A549 (cell line): Measurements from ENCODE around the gene SCO2. TPM values are rescaled to one million over a fixed set of nuclear protein-coding genes. Genes with fewer than 3 reads are reported as not detected.

Source experiments
- ATAC-seq, 2 experiments: fragments of 200-7000 bp in 1 of 2; fragments of >200 bp in 1 of 2; cut with Nextera tagmentation in 1 of 2; cut with Tn5 transposase in 1 of 2; 3 replicates each; pipeline versions ENCODE4 v1.8.0 to v1.9.1; 2018 to 2020; ENCODE audit warnings: mild to moderate bottlenecking in 1 of 2, moderate library complexity in 1 of 2
- CTCF ChIA-PET: fragments of 300-600 bp; sonication (Branson Sonifier 250); formaldehyde crosslinking; extraction: SDS; loops from one replicate; lab custom pipeline; 2021; ENCODE audit warnings: antibody characterized with exemption, inconsistent platforms; lab: Yijun Ruan, JAX
- POLR2A ChIA-PET: fragments of 350-600 bp; formaldehyde crosslinking; extraction: SDS; loops from one replicate; lab custom pipeline; 2021; ENCODE audit warnings: antibody characterized with exemption, inconsistent platforms; lab: Yijun Ruan, JAX
- DNase-seq, 2 experiments: peaks; one replicate each; pipeline versions ENCODE4 v3.0.0 to v3.0.0-alpha.2; 2011 to 2016; ENCODE audit warnings: low read depth in 1 of 2, low spot score in 1 of 2
- FAIRE-seq: peaks from 2 replicates; lab custom pipeline; 2011; peaks lifted over from hg19 to GRCh38; lab: Jason Lieb, UNC
- H3K27ac ChIP-seq, 2 experiments: fragments of >200 bp; sonication (Bioruptor Twin); formaldehyde crosslinking; 3 replicates each; pipeline ENCODE4 v1.5.1; 2016 to 2017
- H3K4me1 ChIP-seq: fragments of >200 bp; sonication (Bioruptor Twin); formaldehyde crosslinking; 3 replicates; pipeline ENCODE4 v1.6.1; 2016
- H3K4me2 ChIP-seq: fragments of >200 bp; sonication (Bioruptor Twin); formaldehyde crosslinking; 3 replicates; pipeline ENCODE4 v1.6.1; 2016
- H3K4me3 ChIP-seq: fragments of >200 bp; sonication (Bioruptor Twin); formaldehyde crosslinking; 3 replicates; pipeline ENCODE4 v1.5.1; 2016
- H3K9me3 ChIP-seq: fragments of >200 bp; sonication (Bioruptor Twin); formaldehyde crosslinking; 3 replicates; pipeline ENCODE4 v1.6.1; 2016
- BCL3 ChIP-seq: fragments of >200 bp; sonication (Bioruptor Twin); formaldehyde crosslinking; IDR thresholded peaks from 3 replicates; pipeline ENCODE4 v1.6.1; 2016
- CBX2 ChIP-seq: fragments of 200-600 bp; sonication (generic); IDR thresholded peaks from 2 replicates; pipeline ENCODE4 v1.6.1; 2016; ENCODE audit warnings: low read depth, mild to moderate bottlenecking, borderline replicate concordance
- CTCF ChIP-seq: fragments of >200 bp; sonication (Bioruptor Twin); formaldehyde crosslinking; IDR thresholded peaks from 3 replicates; pipeline ENCODE4 v1.5.1; 2016
- ELK1 ChIP-seq: fragments of 150-350 bp; IDR thresholded peaks from 2 replicates; pipeline ENCODE4 v1.6.1; 2014; ENCODE audit warnings: low read depth, mild to moderate bottlenecking, low read length
- FOSB ChIP-seq: fragments of 250-450 bp; sonication (Bioruptor Pico); IDR thresholded peaks from 2 replicates; pipeline ENCODE4 v1.5.0; 2020; ENCODE audit warnings: mild to moderate bottlenecking, moderate library complexity
- FOSL2 ChIP-seq, 2 experiments: fragments of 450-650 bp in 1 of 2; fragments of >200 bp in 1 of 2; sonication (Bioruptor Twin) in 1 of 2; formaldehyde crosslinking; IDR thresholded peaks; 2 replicates each; pipeline versions ENCODE4 v1.5.0 to v1.6.1; 2016 to 2020; ENCODE audit warnings: mild to moderate bottlenecking in 1 of 2, moderate library complexity in 1 of 2
- FOXS1 ChIP-seq: fragments of 250-450 bp; sonication (Bioruptor Pico); IDR thresholded peaks from 2 replicates; pipeline ENCODE4 v1.5.0; 2020; ENCODE audit warnings: mild to moderate bottlenecking, moderate library complexity
- GATA3 ChIP-seq: IDR thresholded peaks from 2 replicates; pipeline ENCODE4 v1.6.1; 2012; ENCODE audit warnings: borderline replicate concordance
- HMGXB4 ChIP-seq: fragments of 250-450 bp; sonication (Bioruptor Pico); IDR thresholded peaks from 2 replicates; pipeline ENCODE4 v1.5.0; 2021; ENCODE audit warnings: mild to moderate bottlenecking, moderate library complexity, borderline replicate concordance
- HOXA7 ChIP-seq: fragments of 250-450 bp; sonication (Bioruptor Pico); IDR thresholded peaks from 2 replicates; pipeline ENCODE4 v1.5.0; 2020; ENCODE audit warnings: mild to moderate bottlenecking, moderate library complexity
- HOXB13 ChIP-seq: fragments of 250-450 bp; sonication (Bioruptor Pico); IDR thresholded peaks from 2 replicates; pipeline ENCODE4 v1.5.0; 2020; ENCODE audit warnings: low read depth, mild to moderate bottlenecking, moderate library complexity
- POLR2AphosphoS2 ChIP-seq: conservative IDR thresholded peaks from 2 replicates; pipeline ENCODE4 v1.6.1; 2012; ENCODE audit warnings: low read length, improper control_type of control experiment, inconsistent platforms
- RARB ChIP-seq: fragments of 250-450 bp; sonication (Bioruptor Pico); IDR thresholded peaks from 2 replicates; pipeline ENCODE4 v1.8.0; 2021; ENCODE audit warnings: mild to moderate bottlenecking, moderate library complexity
- REST ChIP-seq: fragments of 200-600 bp; sonication (generic); IDR thresholded peaks from 2 replicates; pipeline ENCODE4 v1.6.1; 2016; ENCODE audit warnings: antibody characterized with exemption, mild to moderate bottlenecking, moderate library complexity
- WGBS: methylation state at CpG from one replicate; pipeline ENCODE4 v1.1.6; 2017; ENCODE audit errors: missing lambda C conversion rate; 5-methylcytosine and 5-hydroxymethylcytosine counted together
- polyA plus RNA-seq, 4 experiments: library from polyadenylated mRNA; depleted of rRNA in 3 of 4; stranded (reverse); fragments of >200 nt; fragmentation: RNase III in 1 of 4; extraction: RNeasy Plus Mini Kit Qiagen cat#74134 plus additional on column Dnase treatment in 1 of 4; gene quantifications; 2 replicates in 3 of 4; 3 replicates in 1 of 4; pipeline ENCODE4 v1.2.3, GENCODE V29; 2011 to 2017

Gene SCO2
- polyA plus RNA-seq, 2 of the 4 experiments (the other 2 are of a cell fraction), result 0.37 to 1.7 TPM

GRCh38 chr22:50502628-50503474 lies 22.5 kb downstream of the SCO2 start (continued):
- TF ChIP-seq REST, result no peak

GRCh38 chr22:50502096-50502495 lies 23.3 kb downstream of the SCO2 start:
- Histone ChIP-seq H3K27ac (no peak overlapping the region), H3K9me3 (no peaks in the 10 kb centered on the region), H3K4me3 (no peak overlapping the region), H3K4me2 (no peak overlapping the region), H3K4me1 (peaks cover 11% of the 10 kb centered on the region; the same call in 1 of the 3 replicates)
- TF ChIP-seq FOSB (CRISPR knock-in tag) (no peak), ELK1 (no peak), RARB (CRISPR knock-in tag) (no peak), CTCF (no peak), HMGXB4 (CRISPR knock-in tag) (no peak), FOXS1 (CRISPR knock-in tag) (no peak), CBX2 (no peak), HOXB13 (CRISPR knock-in tag) (no peak), HOXA7 (CRISPR knock-in tag) (no peak), POLR2AphosphoS2 (no peak), GATA3 (no peak), FOSL2 (IDR thresholded peaks at IDR 0.05) (no peak), FOSL2 (CRISPR knock-in tag; IDR thresholded peaks at IDR 0.05) (no peak), BCL3 (no peak)
- ATAC-seq, result no peak
- ChIA-PET CTCF (interaction anchor here (0.9 to 1.2 kb wide), 3 partner anchors 61 to 160 kb away, joined by 3 to 5 read pairs (median 3); partner anchors contain the start of gene SYCE3), POLR2A (no interaction called here)
- no peak for FAIRE-seq
- DNase-seq, result no peak
- WGBS, result 87% methylated on average over 5 of the region's 6 CpGs
